Mucosa of rectum (tissue), 2 donors: ENCODE measurements around the gene SPOP.
A peak's percentile ranks its signal among the peaks of the same experiment; 100 is the strongest.
"Not testable (repeated sequence)": the region's sequence is repeated elsewhere in the genome, so short reads cannot be mapped to it uniquely, and the experiment has no call there.

Source experiments
- H3K27ac ChIP-seq, 2 donors: one replicate each; pipeline ENCODE4 v1.7.0; 2013; ENCODE audit warnings: inconsistent platforms in 2 of 2, low read depth in 2 of 2, low read length in 2 of 2
- H3K27me3 ChIP-seq, 2 donors: one replicate each; pipeline ENCODE4 v1.7.0; 2013; ENCODE audit warnings: low read length in 2 of 2; ENCODE audit not compliant: control insufficient read depth in 2 of 2, insufficient read depth in 2 of 2
- H3K36me3 ChIP-seq, 2 donors: one replicate each; pipeline ENCODE4 v1.7.0; 2013; ENCODE audit warnings: low read length in 2 of 2; ENCODE audit not compliant: control insufficient read depth in 2 of 2, insufficient read depth in 2 of 2
- H3K4me1 ChIP-seq, 2 donors: one replicate each; pipeline ENCODE4 v1.7.0; 2013; ENCODE audit warnings: low read length in 2 of 2, mild to moderate bottlenecking in 1 of 2; ENCODE audit not compliant: control insufficient read depth in 2 of 2, insufficient read depth in 2 of 2
- H3K4me3 ChIP-seq, 2 donors: one replicate each; pipeline ENCODE4 v1.7.0; 2013; ENCODE audit warnings: low read length in 2 of 2
- H3K9ac ChIP-seq, 2 donors: one replicate each; pipeline ENCODE4 v1.7.0; 2013; ENCODE audit warnings: low read length in 2 of 2, low read depth in 1 of 2, mild to moderate bottlenecking in 1 of 2
- H3K9me3 ChIP-seq, 2 donors: one replicate each; pipeline ENCODE4 v1.7.0; 2013; ENCODE audit warnings: low read length in 2 of 2; ENCODE audit not compliant: control insufficient read depth in 2 of 2
- donor health status: healthy.
- donor health status: Normal muscosa, but diverticular disease.

The SPOP gene

GRCh38 chr17:49556223-49556943, 121.5 kb downstream of the SPOP start:
- no peaks in the 10 kb centered on the region for H3K9me3 ChIP-seq
- H3K9ac ChIP-seq = no peak overlapping the region
- peak overlapping the region in 1 of 2 donors; percentile 52 for H3K4me3 ChIP-seq
- H3K4me1 ChIP-seq = peaks cover 4 to 9% of the 10 kb centered on the region in 2 donors
- H3K27ac ChIP-seq = no peak overlapping the region
- H3K27me3 ChIP-seq = peaks cover 0 to 4% of the 10 kb centered on the region in 2 donors
- H3K36me3 ChIP-seq = no peaks in the 10 kb centered on the region

DNA sequence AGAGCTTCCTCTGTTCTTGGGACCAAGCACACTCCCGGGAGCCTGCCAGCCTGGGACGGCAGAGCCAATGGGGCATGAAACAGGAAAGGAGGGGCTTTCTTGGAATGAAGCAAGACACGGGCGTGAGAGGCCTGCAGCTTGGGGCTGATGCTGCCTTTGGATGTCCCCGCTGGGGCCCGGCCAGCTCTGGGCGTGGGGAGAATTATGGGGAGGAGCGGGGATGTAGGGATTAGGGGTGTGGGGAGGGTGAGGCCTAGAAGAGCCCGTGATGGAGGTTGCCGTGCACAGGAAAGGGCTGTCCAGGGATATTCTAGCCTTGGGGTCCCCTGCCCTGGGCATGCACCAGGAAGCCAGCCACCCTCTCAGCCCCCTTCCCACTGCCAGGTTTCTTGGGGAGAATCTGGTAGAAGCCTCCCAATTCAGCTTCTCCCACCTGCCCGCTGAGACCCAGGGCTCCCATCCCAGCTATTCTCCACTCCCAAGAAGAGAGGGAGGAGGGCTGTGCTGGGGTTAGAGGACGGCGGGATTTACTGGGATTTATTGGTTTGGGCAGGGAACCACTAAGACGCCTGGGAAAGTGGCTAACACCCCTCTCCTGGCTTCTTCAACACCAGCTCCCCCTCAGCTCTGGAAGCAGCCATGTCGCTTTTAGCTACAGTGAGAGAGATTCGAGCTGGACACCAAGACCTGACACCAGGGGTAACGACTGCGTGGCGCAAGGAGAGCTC, 122.2 kb downstream of the SPOP start:
- Histone ChIP-seq H3K27me3 (peaks cover 0 to 4% of the 10 kb centered on the region in 2 donors), H3K36me3 (no peaks in the 10 kb centered on the region), H3K27ac (no peak overlapping the region), H3K9me3 (no peaks in the 10 kb centered on the region), H3K9ac (no peak overlapping the region), H3K4me3 (peak overlapping the region in 1 of 2 donors; percentile 52), H3K4me1 (peaks cover 4 to 9% of the 10 kb centered on the region in 2 donors)

GRCh38 chr17:49554694-49555494, 123.0 kb downstream of the SPOP start:
- Histone ChIP-seq H3K36me3 (no peaks in the 10 kb centered on the region), H3K27me3 (peaks cover 0 to 4% of the 10 kb centered on the region in 2 donors), H3K9me3 (no peaks in the 10 kb centered on the region), H3K27ac (no peak overlapping the region), H3K9ac (no peak overlapping the region), H3K4me1 (peaks cover 4 to 9% of the 10 kb centered on the region in 2 donors), H3K4me3 (no peak overlapping the region)

DNA sequence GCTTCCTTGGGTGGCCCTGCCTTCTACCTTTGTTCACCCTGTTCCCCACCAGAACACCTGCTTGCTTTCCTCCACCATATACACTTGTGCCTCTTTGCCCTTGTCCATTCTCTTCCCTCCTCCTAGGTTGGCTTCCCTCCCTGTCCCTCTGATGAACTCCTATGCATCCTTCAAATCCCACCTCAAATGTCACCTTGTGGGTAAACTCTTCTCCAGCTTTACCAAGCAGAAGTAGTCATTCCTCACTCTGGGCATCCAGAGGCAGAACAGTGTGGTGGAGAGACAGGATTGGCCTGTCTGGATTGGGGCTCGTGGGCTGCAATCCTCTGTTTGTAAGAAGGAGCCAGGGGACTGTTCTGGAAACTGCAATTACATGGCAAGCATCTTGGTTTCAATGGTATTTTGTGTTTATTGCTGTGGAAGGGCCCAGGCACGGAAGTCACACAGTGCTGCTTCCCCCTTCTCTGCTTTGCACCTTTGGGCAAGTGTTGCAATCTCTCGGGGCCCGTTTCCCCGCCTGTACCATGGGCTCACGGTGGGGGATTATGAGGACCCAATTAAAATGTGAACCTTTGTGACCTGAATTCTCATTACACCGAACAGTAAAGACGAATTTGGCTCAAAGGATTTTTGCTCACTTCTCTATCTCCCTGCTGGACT, 124.1 kb downstream of the SPOP start:
- H3K9ac ChIP-seq = no peak overlapping the region
- H3K27me3 ChIP-seq = peaks cover 0 to 4% of the 10 kb centered on the region in 2 donors
- no peaks in the 10 kb centered on the region for H3K9me3 ChIP-seq
- H3K27ac ChIP-seq = no peak overlapping the region
- H3K36me3 ChIP-seq = no peaks in the 10 kb centered on the region
- H3K4me1 ChIP-seq = peaks cover 4 to 9% of the 10 kb centered on the region in 2 donors
- no peak overlapping the region for H3K4me3 ChIP-seq

DNA sequence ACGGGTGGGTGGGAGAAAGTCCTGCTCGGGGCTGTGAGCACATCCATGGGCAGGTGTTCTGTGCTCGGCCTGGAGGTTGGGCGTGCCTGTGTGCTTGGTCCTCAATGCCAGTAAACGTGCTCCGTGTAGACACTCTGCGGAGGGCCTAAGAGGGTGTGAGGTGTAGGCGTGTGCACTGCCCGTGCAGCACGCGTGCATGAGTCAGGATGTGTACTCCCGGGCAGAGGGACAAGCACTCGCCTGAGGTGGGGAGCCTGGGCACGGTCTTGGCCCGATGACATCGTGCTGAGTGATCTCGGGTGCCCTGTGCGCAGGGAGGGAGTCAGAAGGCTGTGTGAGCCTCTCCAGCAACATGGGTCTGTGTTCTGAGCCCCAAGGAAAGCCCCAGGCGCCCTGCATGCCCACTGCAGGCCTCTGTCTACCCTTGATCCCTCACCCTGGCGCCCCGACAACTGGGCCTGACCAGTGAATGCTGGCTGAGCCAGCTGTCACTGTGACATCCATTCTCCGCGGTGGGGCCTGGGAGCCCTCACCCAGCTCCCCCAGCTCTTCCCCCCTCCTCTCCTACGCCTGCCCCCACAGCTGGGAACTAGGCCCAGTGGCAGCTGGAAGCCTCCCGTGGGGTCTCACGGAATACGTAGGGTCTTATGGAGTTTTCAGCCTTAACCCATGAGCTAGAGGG, 125.7 kb downstream of the SPOP start:
- Histone ChIP-seq H3K4me1 (peaks cover 4 to 9% of the 10 kb centered on the region in 2 donors), H3K36me3 (no peaks in the 10 kb centered on the region), H3K9me3 (no peaks in the 10 kb centered on the region), H3K9ac (no peak overlapping the region), H3K4me3 (no peak overlapping the region), H3K27me3 (peaks cover 0 to 2% of the 10 kb centered on the region in 2 donors), H3K27ac (no peak overlapping the region)

- Histone ChIP-seq H3K9me3 (no peaks in the 10 kb centered on the region), H3K27me3 (no peaks in the 10 kb centered on the region), H3K4me3 (no peak overlapping the region), H3K4me1 (peaks cover 4 to 9% of the 10 kb centered on the region in 2 donors), H3K27ac (no peak overlapping the region), H3K9ac (no peak overlapping the region), H3K36me3 (no peaks in the 10 kb centered on the region)
Measured at GRCh38 chr17:49551221-49552069, 126.5 kb downstream of the SPOP start.

DNA sequence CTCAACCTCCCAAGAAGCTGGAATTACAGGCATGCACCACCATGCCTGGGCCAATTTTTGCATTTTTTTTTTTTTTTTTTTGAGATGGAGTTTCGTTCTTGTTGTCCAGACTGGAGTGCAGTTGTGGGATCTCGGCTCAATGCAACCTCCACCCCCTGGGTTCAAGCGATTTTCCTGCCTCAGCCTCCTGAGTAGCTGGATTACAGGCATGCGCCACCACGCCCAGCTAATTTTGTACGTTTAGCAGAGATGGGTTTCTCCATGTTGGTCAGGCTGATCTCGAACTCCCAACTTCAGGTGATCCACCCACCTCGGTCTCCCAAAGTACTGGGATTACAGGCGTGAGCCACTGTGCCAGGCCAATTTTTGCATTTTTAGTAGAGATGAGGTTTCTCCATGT, 127.1 kb downstream of the SPOP start:
- H3K9me3 ChIP-seq, H3K4me1 ChIP-seq, H3K9ac ChIP-seq, H3K36me3 ChIP-seq, H3K27me3 ChIP-seq, H3K4me3 ChIP-seq, H3K27ac ChIP-seq: not testable (repeated sequence)

DNA sequence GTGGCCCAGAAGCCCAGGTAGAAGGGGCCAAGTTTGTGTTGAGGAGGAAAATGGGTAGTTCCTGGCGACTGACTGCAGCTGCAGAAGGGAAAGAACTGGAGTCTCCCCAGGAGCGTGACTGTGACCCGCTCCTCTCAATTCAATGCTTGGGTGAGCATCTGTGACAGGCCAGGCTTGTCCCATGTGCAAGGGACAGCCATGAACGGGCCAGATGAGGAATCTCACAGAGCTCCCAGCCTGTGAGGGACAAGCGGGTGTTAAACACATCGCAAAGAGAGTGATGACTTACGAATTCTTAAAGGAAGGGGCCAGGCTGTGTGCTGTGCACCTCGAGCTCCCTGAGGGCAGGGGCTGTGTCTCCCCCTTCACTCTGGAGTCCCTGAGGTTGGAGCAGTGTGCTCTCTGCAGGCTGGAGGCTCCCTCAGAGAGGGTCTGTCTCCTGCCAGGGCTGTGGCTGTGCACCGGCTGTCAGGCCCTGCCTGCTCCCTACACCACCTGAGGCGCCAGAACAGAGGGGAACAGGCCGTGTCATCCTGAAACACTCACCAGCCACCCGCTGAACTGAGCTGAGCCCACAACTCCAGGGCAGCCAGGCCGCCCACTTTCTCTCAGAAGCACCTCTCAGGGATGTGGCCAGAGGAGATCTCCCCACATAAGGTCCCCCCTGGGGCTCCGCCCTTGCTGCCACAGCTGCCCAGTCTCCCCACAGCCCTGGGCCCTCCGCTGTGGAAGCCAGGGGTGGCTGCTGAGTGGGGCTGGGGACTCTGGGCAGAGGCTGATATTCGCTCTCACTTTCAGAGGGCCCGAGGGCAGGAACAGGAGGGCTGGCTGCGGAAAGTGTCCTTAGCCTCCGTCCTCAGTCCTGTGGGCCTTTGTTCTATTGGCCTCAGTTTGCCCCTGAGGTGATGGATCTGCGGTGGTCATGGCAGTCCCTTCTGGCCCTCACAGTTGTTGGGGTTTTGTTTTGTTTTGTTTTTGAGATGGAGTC, 127.9 kb downstream of the SPOP start:
- no peak overlapping the region for H3K9ac ChIP-seq
- H3K36me3 ChIP-seq = no peaks in the 10 kb centered on the region
- no peak overlapping the region for H3K27ac ChIP-seq
- H3K9me3 ChIP-seq = no peaks in the 10 kb centered on the region
- H3K4me1 ChIP-seq = peaks cover 0 to 3% of the 10 kb centered on the region in 2 donors
- no peak overlapping the region for H3K4me3 ChIP-seq
- no peaks in the 10 kb centered on the region for H3K27me3 ChIP-seq
